Activated naive CD8-positive, alpha-beta T cell treated with anti-CD3 and anti-CD28 coated beads, Interleukin-2, amount 50 U/mL, for 24 hours (primary cell): Measurements from ENCODE around the gene UNC93B1.

Experiments
- ATAC-seq: fragments of 150-1000 bp; cut with Tn5 transposase; one replicate; pipeline ENCODE4 v1.10.0; 2021
- DNase-seq: peaks from one replicate; pipeline ENCODE4 v3.0.0; 2021
- H3K27ac Mint-ChIP-seq: one replicate; pipeline ENCODE4 v1.8.0; 2021; ENCODE audit warnings: mild to moderate bottlenecking, mixed read lengths
- H3K27me3 Mint-ChIP-seq: one replicate; pipeline ENCODE4 v1.8.0; 2021; ENCODE audit warnings: mixed read lengths
- H3K36me3 Mint-ChIP-seq: one replicate; pipeline ENCODE4 v1.8.0; 2021; ENCODE audit warnings: low read depth, mixed read lengths
- H3K4me1 Mint-ChIP-seq: one replicate; pipeline ENCODE4 v1.8.0; 2021; ENCODE audit warnings: mixed read lengths
- H3K4me3 Mint-ChIP-seq: one replicate; pipeline ENCODE4 v1.8.0; 2021; ENCODE audit warnings: mild to moderate bottlenecking, moderate library complexity, mixed read lengths
- H3K9me3 Mint-ChIP-seq: one replicate; pipeline ENCODE4 v1.8.0; 2021; ENCODE audit warnings: mixed read lengths

The UNC93B1 gene

GRCh38 chr11:68043029-68043348 lies 39.1 kb upstream of the UNC93B1 start:
- no peak for DNase-seq
- no peaks in the 10 kb centered on the region for H3K9me3 Mint-ChIP-seq
- H3K4me3 Mint-ChIP-seq: no peak overlapping the region
- no peak for ATAC-seq
- peaks cover 2% of the 10 kb centered on the region for H3K36me3 Mint-ChIP-seq
- H3K27ac Mint-ChIP-seq: no peak overlapping the region
- peaks cover 9% of the 10 kb centered on the region for H3K4me1 Mint-ChIP-seq
- H3K27me3 Mint-ChIP-seq: no peaks in the 10 kb centered on the region

- H3K27ac Mint-ChIP-seq: no peak overlapping the region
Measured at GRCh38 chr11:68042219-68043028, 38.5 kb upstream of the UNC93B1 start.

GRCh38 chr11:68041617-68042218 lies 37.8 kb upstream of the UNC93B1 start:
- peaks cover 19% of the 10 kb centered on the region for H3K4me1 Mint-ChIP-seq
- H3K4me3 Mint-ChIP-seq: no peak overlapping the region
- no peaks in the 10 kb centered on the region for H3K27me3 Mint-ChIP-seq
- peak overlapping the region; percentile 67 for H3K27ac Mint-ChIP-seq
- DNase-seq: no peak
- ATAC-seq: no peak
- H3K36me3 Mint-ChIP-seq: peaks cover 2% of the 10 kb centered on the region
- H3K9me3 Mint-ChIP-seq: no peaks in the 10 kb centered on the region

More at GRCh38 chr11:68042219-68043028, 38.5 kb upstream of the UNC93B1 start:
- no peaks in the 10 kb centered on the region for H3K9me3 Mint-ChIP-seq
- H3K27me3 Mint-ChIP-seq: no peaks in the 10 kb centered on the region
- H3K4me3 Mint-ChIP-seq: no peak overlapping the region
- H3K36me3 Mint-ChIP-seq: peaks cover 2% of the 10 kb centered on the region
- DNase-seq: no peak
- no peak for ATAC-seq
- peaks cover 12% of the 10 kb centered on the region for H3K4me1 Mint-ChIP-seq

DNA sequence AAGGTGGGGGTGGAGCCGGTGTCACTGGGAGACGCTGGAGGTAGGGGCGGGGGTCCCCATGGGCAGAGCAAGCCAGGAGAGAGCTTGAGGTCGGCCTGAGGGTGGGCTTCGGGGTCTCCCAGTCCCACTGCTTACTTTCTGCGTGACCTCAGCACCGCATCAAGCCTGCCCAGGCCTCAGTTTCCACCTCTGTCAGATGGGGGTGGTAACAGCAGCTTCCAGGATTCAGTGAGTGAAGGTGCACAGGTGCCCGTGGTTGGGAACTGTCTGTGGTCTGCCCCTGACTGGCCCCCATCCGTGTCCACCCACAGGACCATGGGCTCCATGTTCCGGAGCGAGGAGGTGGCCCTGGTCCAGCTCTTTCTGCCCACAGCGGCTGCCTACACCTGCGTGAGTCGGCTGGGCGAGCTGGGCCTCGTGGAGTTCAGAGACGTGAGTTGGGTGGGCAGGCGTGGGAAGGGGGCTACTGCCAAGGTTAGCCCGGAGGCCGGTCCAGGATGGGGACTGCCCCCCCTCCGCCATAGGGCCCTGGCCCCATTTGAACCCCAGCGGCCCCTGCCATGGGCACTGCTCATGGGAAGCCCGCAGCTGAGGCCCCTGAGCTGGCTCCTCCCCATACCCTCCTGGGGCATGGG lies 37.2 kb upstream of the UNC93B1 start:
- no peaks in the 10 kb centered on the region for H3K9me3 Mint-ChIP-seq
- H3K27ac Mint-ChIP-seq: peak overlapping the region; percentile 18
- peaks cover 2% of the 10 kb centered on the region for H3K36me3 Mint-ChIP-seq
- peak overlapping the region; percentile 82 for H3K4me3 Mint-ChIP-seq
- ATAC-seq: no peak
- H3K27me3 Mint-ChIP-seq: no peaks in the 10 kb centered on the region
- no peak for DNase-seq
- H3K4me1 Mint-ChIP-seq: peaks cover 22% of the 10 kb centered on the region

GRCh38 chr11:68040101-68040956 lies 36.4 kb upstream of the UNC93B1 start:
- Mint-ChIP-seq H3K9me3 (no peaks in the 10 kb centered on the region), H3K27ac (peak overlapping the region; percentile 85), H3K27me3 (no peaks in the 10 kb centered on the region), H3K4me1 (peaks cover 22% of the 10 kb centered on the region), H3K4me3 (peak overlapping the region; percentile 82), H3K36me3 (peaks cover 1% of the 10 kb centered on the region)
- ATAC-seq (peak; percentile 42), DNase-seq (peak; percentile 62)

DNA sequence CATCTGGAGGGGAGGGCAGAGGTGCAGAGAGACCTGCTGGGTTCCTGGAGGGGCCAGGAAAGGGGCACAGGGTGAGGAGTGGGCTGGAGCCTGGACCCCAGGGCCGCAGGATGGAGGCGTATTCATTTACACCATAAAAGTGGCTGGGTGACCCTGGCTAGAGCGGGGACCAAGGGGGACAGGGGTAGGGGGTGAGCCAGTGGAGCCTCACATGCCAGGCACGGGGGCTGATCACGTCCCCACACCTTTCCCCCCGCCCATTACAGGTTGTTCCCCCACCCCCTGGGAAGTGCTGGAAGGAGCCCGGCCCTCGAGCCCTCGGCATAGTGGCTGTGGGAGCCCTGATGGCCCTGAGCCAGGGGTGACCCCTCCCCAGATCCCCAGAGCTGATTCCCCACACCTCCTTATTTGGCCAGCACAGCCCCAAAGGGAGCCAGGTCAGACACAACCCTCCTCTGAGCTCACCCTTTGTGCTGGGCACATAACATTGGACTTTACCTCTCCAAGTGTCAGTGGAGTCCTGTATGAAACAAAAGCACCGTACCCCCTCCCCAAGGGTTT lies 35.7 kb upstream of the UNC93B1 start:
- Mint-ChIP-seq H3K36me3 (peaks cover 3% of the 10 kb centered on the region), H3K9me3 (no peaks in the 10 kb centered on the region), H3K4me3 (peak overlapping the region; percentile 82), H3K27ac (peak overlapping the region; percentile 85), H3K27me3 (no peaks in the 10 kb centered on the region), H3K4me1 (peaks cover 22% of the 10 kb centered on the region)
- ATAC-seq (no peak), DNase-seq (peak; percentile 17)

- Mint-ChIP-seq H3K27me3 (no peaks in the 10 kb centered on the region), H3K36me3 (peaks cover 3% of the 10 kb centered on the region), H3K4me1 (peaks cover 22% of the 10 kb centered on the region), H3K27ac (peak within 1 kb of the TSS; percentile 85), H3K9me3 (no peaks in the 10 kb centered on the region), H3K4me3 (peak within 1 kb of the TSS; percentile 82)
- DNase-seq (peak; percentile 72), ATAC-seq (peak; percentile 68)
Measured at GRCh38 chr11:68038718-68039525, 35.0 kb upstream of the UNC93B1 start, which contains the start of gene TCIRG1. Gene TCIRG1, plus strand, starts transcription at chr11:68039025. Its CDS starts 2,247 bp downstream, at chr11:68041272.

DNA sequence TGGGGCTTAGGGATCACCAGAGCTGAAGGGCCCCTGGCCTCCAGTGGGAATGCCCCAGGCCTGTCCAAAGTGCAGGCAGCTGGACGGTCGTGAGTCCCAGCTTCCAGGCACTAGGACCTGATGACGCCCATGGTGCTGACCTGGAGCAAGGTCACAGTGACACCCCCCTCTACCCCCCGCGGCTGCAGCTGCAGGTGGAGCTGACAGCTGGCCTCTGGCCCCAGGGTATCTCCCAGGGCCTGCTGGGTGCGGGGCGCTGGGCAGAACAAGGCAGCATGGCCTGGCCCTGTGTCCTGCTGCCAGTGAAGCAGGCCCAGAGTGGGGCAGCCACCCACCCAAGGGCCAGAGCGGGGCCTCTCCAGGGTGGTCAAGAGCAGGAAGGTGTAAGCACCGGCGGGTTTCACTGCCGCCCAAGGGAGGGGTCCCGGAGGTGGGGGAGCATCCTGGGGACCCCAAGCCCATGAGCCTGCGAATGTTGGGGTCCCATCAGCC lies 34.4 kb upstream of the UNC93B1 start:
- Mint-ChIP-seq H3K27ac (no peak overlapping the region), H3K36me3 (peaks cover 3% of the 10 kb centered on the region), H3K4me1 (peaks cover 22% of the 10 kb centered on the region), H3K27me3 (no peaks in the 10 kb centered on the region), H3K4me3 (peak overlapping the region; percentile 82), H3K9me3 (no peaks in the 10 kb centered on the region)
- ATAC-seq: no peak
- DNase-seq: no peak

DNA sequence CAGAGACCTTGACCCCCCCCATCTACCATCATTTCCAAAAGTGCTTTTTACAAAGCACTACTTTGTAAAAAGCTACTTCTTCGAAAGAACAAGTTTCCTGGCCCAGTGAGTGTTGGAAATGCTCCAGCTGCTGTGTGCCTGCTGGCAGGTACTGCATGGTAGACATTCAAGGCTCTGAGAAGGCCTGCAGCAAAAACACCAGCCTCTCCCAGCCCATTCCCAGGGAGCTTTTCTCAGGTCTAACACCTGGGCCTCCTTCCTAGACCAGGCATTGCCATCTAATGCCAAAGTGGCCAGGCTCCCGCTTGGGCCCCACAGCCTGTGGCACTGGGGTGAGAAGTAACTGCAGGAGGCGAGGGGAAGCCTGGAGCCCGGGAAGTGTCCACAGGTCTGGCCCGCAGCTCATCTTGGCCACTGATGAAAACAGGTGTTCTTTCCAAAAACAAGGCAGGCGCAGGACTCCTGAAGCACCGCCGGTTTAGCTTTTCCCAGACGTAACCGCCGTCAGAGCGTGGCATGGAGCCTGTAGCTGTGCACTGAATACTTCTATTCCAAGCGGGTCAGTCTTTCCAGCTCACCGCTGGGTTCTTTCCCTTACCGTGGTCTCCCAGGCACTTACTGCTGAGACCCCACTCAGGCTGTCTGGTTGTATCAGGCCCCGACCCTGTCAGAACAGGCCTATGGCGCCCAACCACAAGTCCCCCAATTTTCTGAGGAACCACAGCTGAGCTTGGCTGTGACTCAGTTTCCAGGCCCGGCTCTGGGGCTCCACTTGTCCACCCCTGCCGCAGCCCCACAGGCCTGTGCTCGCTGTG lies 33.7 kb upstream of the UNC93B1 start:
- Mint-ChIP-seq H3K9me3 (no peaks in the 10 kb centered on the region), H3K4me1 (peaks cover 22% of the 10 kb centered on the region), H3K4me3 (peak overlapping the region; percentile 26), H3K27me3 (no peaks in the 10 kb centered on the region), H3K36me3 (peaks cover 3% of the 10 kb centered on the region), H3K27ac (peak overlapping the region; percentile 87)
- DNase-seq: no peak
- no peak for ATAC-seq

DNA sequence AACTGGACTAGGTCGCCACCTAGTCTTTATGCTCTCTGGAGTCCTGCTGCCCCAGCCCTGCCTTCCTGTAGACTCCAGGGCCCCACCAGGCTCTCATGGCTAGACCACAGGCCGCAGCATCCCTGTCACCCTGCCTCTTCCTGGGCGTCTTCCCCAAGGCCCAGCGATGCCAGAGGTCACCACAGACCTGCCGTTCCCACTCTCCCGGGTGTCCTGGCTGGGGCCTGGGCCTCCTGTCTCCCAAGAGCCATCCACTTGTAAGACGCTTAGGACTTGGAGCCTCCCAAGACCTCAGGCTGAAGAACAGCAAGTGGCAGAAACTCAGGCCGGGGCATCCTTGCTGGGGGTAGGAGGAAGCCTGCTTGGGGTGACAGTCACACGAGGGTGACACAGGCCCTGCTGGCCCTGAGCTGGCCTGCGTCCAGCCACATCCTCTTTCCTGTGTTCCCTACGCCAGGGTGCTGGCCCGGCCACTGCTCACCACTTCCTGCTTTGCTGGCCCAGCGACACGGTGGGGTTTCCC lies 32.9 kb upstream of the UNC93B1 start:
- H3K27me3 Mint-ChIP-seq: no peaks in the 10 kb centered on the region
- peak overlapping the region; percentile 87 for H3K27ac Mint-ChIP-seq
- ATAC-seq (no peak), DNase-seq (peak; percentile 47)
- H3K4me1 Mint-ChIP-seq: peaks cover 23% of the 10 kb centered on the region
- peaks cover 3% of the 10 kb centered on the region for H3K36me3 Mint-ChIP-seq
- H3K4me3 Mint-ChIP-seq: no peak overlapping the region
- H3K9me3 Mint-ChIP-seq: no peaks in the 10 kb centered on the region

DNA sequence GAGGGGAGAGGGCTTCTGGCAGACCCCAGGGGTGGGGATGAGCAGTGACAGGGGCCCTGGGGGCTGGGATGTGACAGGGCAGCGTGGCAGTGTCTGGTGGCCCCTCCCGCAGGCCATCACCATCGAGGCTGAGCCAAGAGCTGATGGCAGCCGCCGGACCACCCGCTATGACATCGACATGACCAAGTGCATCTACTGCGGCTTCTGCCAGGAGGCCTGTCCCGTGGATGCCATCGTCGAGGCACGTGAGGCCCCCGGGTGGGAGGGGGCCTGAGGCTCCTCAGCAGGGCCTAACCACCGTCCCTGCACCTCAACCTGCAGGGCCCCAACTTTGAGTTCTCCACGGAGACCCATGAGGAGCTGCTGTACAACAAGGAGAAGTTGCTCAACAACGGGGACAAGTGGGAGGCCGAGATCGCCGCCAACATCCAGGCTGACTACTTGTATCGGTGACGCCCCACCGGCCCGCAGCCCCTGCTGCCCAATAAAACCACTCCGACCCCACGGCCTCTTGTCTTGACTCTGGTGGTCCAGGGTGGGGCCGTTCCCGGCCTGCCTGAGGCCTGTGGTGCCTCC lies 32.3 kb upstream of the UNC93B1 start:
- H3K4me1 Mint-ChIP-seq: peaks cover 26% of the 10 kb centered on the region
- peaks cover 5% of the 10 kb centered on the region for H3K36me3 Mint-ChIP-seq
- no peaks in the 10 kb centered on the region for H3K9me3 Mint-ChIP-seq
- no peak overlapping the region for H3K4me3 Mint-ChIP-seq
- H3K27me3 Mint-ChIP-seq: no peaks in the 10 kb centered on the region
- no peak for ATAC-seq
- no peak for DNase-seq
- H3K27ac Mint-ChIP-seq: no peak overlapping the region

- ATAC-seq (no peak), DNase-seq (no peak)
- Mint-ChIP-seq H3K27ac (no peak overlapping the region), H3K36me3 (peaks cover 5% of the 10 kb centered on the region), H3K9me3 (no peaks in the 10 kb centered on the region), H3K27me3 (no peaks in the 10 kb centered on the region), H3K4me3 (no peak overlapping the region), H3K4me1 (peaks cover 32% of the 10 kb centered on the region)
Measured at GRCh38 chr11:68035266-68035876, 31.5 kb upstream of the UNC93B1 start.
